Measurements from ENCODE around the gene LRRFIP1. TPM values are rescaled to one million over a fixed set of nuclear protein-coding genes. Genes with fewer than 3 reads are reported as not detected.

Gene LRRFIP1
- total and polyA plus RNA-seq, 9 of the 15 experiments (the other 6 are each of a cell fraction or from before 2014, with no cell fraction given) = 13.1 to 45.2 (median 31.3) TPM

DNA sequence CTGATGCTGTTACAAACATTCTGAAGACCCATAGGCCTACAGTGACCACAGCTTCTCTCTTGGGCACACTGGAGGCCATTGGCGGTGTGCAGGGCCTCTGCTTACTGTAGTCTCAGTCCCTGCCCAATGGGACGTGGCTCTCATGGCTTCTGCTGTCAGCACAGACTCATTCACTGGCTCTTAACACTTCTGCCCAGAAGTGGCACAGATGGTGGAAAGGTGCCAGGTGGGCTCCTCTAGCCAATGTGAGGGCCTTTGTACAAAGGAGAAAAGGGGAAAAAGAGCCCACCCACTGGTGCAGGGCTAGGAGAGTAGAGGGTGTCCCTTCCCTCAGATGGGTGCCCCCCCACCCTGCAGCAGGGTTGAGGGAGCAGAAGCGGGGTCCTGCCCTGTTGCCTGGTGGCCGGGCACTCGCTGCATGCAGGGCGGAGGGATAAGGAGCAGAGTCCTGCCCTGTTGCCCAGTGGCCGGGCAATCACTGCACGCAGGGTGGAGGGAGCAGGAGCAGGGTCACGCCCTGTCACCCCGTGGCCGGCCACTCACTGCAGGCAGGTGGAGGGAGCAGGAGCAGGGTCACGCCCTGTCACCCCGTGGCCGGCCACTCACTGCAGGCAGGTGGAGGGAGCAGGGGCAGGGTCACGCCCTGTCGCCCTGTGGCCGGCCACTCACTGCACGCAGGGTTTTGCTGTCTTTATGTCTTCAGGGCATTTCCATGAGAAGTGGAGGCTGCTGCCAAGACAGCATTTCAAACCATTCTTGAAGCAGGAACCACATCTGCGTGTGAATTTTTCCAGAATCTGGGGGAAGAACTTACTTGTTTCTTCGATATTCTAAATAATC, 20.0 kb downstream of the LRRFIP1 start:
- Histone ChIP-seq H3K9me1 (ENCODE audit: control insufficient read depth, insufficient read depth, low read length) (no peaks in the 10 kb centered on the region), H3K27me3 (ENCODE audit: control insufficient read depth in 2 of 2, insufficient read depth in 2 of 2, low read length in 2 of 2) (peaks cover 21 to 75% of the 10 kb centered on the region in 2 experiments; a peak in 4 of 5 replicates), H3K4me1 (replicated peaks in 1 of 2; ENCODE audit: control insufficient read depth in 2 of 2, insufficient read depth in 2 of 2, low read length in 2 of 2) (no peaks in the 10 kb centered on the region), H3K9me3 (replicated peaks; ENCODE audit: control insufficient read depth, insufficient read depth, low read depth, low read length) (no peaks in the 10 kb centered on the region), H3K4me2 (ENCODE audit: insufficient read depth, low read length) (no peak overlapping the region), H3K9ac (ENCODE audit: insufficient read depth in 1 of 2, low read depth in 2 of 2, low read length in 2 of 2) (no peak overlapping the region), H3K79me2 (ENCODE audit: control insufficient read depth, insufficient read depth, low read length) (no peaks in the 10 kb centered on the region), H3K27ac (ENCODE audit: extremely low read depth, low read depth, low read length) (no peak overlapping the region), H3K36me3 (ENCODE audit: control insufficient read depth, insufficient read depth, low read length) (no peaks in the 10 kb centered on the region), H4K20me1 (replicated peaks; ENCODE audit: control insufficient read depth, insufficient read depth, low read length) (no peaks in the 10 kb centered on the region), H3K4me3 (no peak overlapping the region), H2AFZ (ENCODE audit: low read depth, low read length) (no peak overlapping the region)
- TF ChIP-seq TSC22D4 (tag; IDR thresholded peaks at IDR 0.05) (no peak), MLX (CRISPR knock-in tag; conservative IDR thresholded peaks at IDR 0.05) (no peak), ZNF668 (CRISPR knock-in tag; IDR thresholded peaks at IDR 0.05) (no peak), MAFG (tag; conservative IDR thresholded peaks at IDR 0.05) (no peak), CBFA2T2 (conservative IDR thresholded peaks at IDR 0.05) (no peak), SOX6 (IDR thresholded peaks at IDR 0.05) (no peak), MXI1 (IDR thresholded peaks at IDR 0.05; ENCODE audit: low read depth, low read length) (no peak), THRB (CRISPR knock-in tag; conservative IDR thresholded peaks at IDR 0.05) (no peak), FOXA1 (IDR thresholded peaks at IDR 0.05; ENCODE audit: borderline replicate concordance) (no peak)
- TF ChIP-seq, protein P1, sequence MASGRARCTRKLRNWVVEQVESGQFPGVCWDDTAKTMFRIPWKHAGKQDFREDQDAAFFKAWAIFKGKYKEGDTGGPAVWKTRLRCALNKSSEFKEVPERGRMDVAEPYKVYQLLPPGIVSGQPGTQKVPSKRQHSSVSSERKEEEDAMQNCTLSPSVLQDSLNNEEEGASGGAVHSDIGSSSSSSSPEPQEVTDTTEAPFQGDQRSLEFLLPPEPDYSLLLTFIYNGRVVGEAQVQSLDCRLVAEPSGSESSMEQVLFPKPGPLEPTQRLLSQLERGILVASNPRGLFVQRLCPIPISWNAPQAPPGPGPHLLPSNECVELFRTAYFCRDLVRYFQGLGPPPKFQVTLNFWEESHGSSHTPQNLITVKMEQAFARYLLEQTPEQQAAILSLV (tag; IDR thresholded peaks at IDR 0.05) = no peak
- TF ChIP-seq, protein P2, sequence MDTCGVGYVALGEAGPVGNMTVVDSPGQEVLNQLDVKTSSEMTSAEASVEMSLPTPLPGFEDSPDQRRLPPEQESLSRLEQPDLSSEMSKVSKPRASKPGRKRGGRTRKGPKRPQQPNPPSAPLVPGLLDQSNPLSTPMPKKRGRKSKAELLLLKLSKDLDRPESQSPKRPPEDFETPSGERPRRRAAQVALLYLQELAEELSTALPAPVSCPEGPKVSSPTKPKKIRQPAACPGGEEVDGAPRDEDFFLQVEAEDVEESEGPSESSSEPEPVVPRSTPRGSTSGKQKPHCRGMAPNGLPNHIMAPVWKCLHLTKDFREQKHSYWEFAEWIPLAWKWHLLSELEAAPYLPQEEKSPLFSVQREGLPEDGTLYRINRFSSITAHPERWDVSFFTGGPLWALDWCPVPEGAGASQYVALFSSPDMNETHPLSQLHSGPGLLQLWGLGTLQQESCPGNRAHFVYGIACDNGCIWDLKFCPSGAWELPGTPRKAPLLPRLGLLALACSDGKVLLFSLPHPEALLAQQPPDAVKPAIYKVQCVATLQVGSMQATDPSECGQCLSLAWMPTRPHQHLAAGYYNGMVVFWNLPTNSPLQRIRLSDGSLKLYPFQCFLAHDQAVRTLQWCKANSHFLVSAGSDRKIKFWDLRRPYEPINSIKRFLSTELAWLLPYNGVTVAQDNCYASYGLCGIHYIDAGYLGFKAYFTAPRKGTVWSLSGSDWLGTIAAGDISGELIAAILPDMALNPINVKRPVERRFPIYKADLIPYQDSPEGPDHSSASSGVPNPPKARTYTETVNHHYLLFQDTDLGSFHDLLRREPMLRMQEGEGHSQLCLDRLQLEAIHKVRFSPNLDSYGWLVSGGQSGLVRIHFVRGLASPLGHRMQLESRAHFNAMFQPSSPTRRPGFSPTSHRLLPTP (IDR thresholded peaks at IDR 0.05; ENCODE audit: borderline replicate concordance, extremely low read depth, insufficient read length) = no peak
- ChIA-PET POLR2A (interaction anchor here (0.7 kb wide), 1 partner anchor 398 kb away, joined by 3 read pairs; no protein-coding TSS in a partner anchor), CTCF (ENCODE audit: low intra/inter-chr PET ratio) (no interaction called here)
- ATAC-seq (no peak), DNase-seq (ENCODE audit: extremely low read depth in 1 of 4, low spot score in 3 of 4) (no peak), FAIRE-seq (no peak)
- in situ Hi-C loops (cut with MboI) (no loop called here), intact Hi-C loops (cut with micrococcal nuclease) (no loop called here)
- BruUV-seq (replicated peaks) = no TSS peak
- WGBS (ENCODE audit: insufficient coverage, low coverage, missing lambda C conversion rate) = 5% methylated on average over 19 of the region's 20 CpGs

All from K562 (cell line).